Measurements from ENCODE around the gene ANKS6. TPM values are rescaled to one million over a fixed set of nuclear protein-coding genes. Genes with fewer than 3 reads are reported as not detected.

Gene ANKS6
- total and polyA plus RNA-seq, 2 of the 8 experiments (the other 6 are each of a cell fraction or from before 2014, with no cell fraction given) = 34.1 to 56.3 TPM

GRCh38 chr9:98822661-98823060 lies 26.3 kb upstream of the ANKS6 start (continued):
- TF ChIP-seq FOSL1 (IDR thresholded peaks at IDR 0.05; ENCODE audit: insufficient read depth, low read depth, low read length) = no peak
- TF ChIP-seq CBX8 (IDR thresholded peaks at IDR 0.05; ENCODE audit: borderline replicate concordance, low read depth, low read length) = no peak
- TF ChIP-seq EGR1 (IDR thresholded peaks at IDR 0.05; ENCODE audit: borderline replicate concordance, low read depth, low read length) = no peak
- no peak for TF ChIP-seq NANOG (IDR thresholded peaks at IDR 0.05; ENCODE audit: insufficient read depth, low read depth, low read length, poor library complexity, severe bottlenecking)

Data from H1 (cell line).